Measurements from ENCODE around the gene CCND2.

Gene CCND2

GRCh38 chr12:4287325-4288211 is 14.0 kb downstream of the CCND2 start:
- Histone ChIP-seq H3K27me3 (ENCODE audit: insufficient read depth, low read length, poor library complexity, severe bottlenecking) (no peaks in the 10 kb centered on the region), H3K9ac (ENCODE audit: low read depth, low read length, poor library complexity, severe bottlenecking) (no peak overlapping the region), H3K4me3 (ENCODE audit: low read length, poor library complexity, severe bottlenecking) (no peak overlapping the region), H3K36me3 (ENCODE audit: insufficient read depth, low read length) (no peaks in the 10 kb centered on the region; the same call in 1 of the 2 replicates), H3K9me2 (replicated peaks; ENCODE audit: low read depth, low read length) (no peaks in the 10 kb centered on the region), H3K4me1 (ENCODE audit: insufficient read depth, low read length, poor library complexity, severe bottlenecking) (no peaks in the 10 kb centered on the region), H3K9me3 (ENCODE audit: insufficient read depth, low read depth, low read length) (no peaks in the 10 kb centered on the region), H4K20me1 (ENCODE audit: insufficient read depth, low read length, poor library complexity, severe bottlenecking) (no peaks in the 10 kb centered on the region), H2AFZ (ENCODE audit: low read length) (no peak overlapping the region), H3K4me2 (ENCODE audit: low read depth, low read length, poor library complexity, severe bottlenecking) (no peak overlapping the region), H3K79me2 (ENCODE audit: insufficient read depth, low read length) (no peaks in the 10 kb centered on the region), H3F3A (ENCODE audit: low read depth) (no peaks in the 10 kb centered on the region)
- TF ChIP-seq EZH2phosphoT487 (IDR thresholded peaks at IDR 0.05; ENCODE audit: borderline replicate concordance) (no peak), CTCF (conservative IDR thresholded peaks at IDR 0.05; ENCODE audit: low read length) (no peak)

DNA sequence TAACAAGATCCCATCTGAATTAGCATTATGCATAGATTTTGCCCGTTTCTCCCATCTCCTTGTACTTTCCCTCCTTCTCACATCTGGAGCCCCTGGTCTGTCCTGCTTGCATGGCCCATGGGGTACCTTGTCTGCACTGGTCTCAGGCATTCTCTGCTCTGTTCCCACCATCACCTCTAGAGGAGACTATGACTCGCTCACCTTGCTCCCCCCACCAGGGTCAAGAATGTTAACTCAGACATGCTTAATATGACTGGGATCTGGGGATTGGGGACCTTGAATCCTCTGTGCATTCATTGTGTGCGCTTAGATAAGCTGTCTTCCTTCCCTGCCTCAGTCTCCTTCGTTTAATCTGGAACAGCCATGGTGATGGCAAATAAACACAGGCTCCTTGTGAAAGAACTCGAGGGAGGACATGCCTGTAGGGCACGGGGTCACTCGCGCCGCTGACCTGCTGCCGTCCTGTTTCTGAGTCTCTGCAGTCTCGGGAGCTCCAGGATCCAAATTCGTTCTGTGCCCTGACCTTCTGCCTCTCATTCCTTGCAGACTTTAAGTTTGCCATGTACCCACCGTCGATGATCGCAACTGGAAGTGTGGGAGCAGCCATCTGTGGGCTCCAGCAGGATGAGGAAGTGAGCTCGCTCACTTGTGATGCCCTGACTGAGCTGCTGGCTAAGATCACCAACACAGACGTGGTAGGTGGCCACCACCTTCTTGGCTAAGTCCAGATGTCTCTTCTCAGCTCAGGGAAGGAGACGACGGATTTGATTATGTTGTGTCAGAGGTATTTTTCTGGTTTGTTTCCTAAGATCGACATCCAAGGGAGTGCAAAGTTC is 15.0 kb downstream of the CCND2 start:
- no peaks in the 10 kb centered on the region for H3F3A ChIP-seq (ENCODE audit: low read depth)

More for the DNA sequence above, 15.0 kb downstream of the CCND2 start:
- no peak overlapping the region for H2AFZ ChIP-seq (ENCODE audit: low read length)
- H3K4me1 ChIP-seq (ENCODE audit: insufficient read depth, low read length, poor library complexity, severe bottlenecking), result no peaks in the 10 kb centered on the region
- no peaks in the 10 kb centered on the region for H3K9me3 ChIP-seq (ENCODE audit: insufficient read depth, low read depth, low read length)
- no peak overlapping the region for H3K4me3 ChIP-seq (ENCODE audit: low read length, poor library complexity, severe bottlenecking)
- TF ChIP-seq CTCF (conservative IDR thresholded peaks at IDR 0.05; ENCODE audit: low read length) (no peak), EZH2phosphoT487 (IDR thresholded peaks at IDR 0.05; ENCODE audit: borderline replicate concordance) (no peak)
- no peaks in the 10 kb centered on the region; the same call in 1 of the 2 replicates for H3K36me3 ChIP-seq (ENCODE audit: insufficient read depth, low read length)
- no peak overlapping the region for H3K4me2 ChIP-seq (ENCODE audit: low read depth, low read length, poor library complexity, severe bottlenecking)
- H3K9me2 ChIP-seq (replicated peaks; ENCODE audit: low read depth, low read length), result no peaks in the 10 kb centered on the region
- no peaks in the 10 kb centered on the region for H3K79me2 ChIP-seq (ENCODE audit: insufficient read depth, low read length)
- H3K9ac ChIP-seq (ENCODE audit: low read depth, low read length, poor library complexity, severe bottlenecking), result no peak overlapping the region
- H4K20me1 ChIP-seq (ENCODE audit: insufficient read depth, low read length, poor library complexity, severe bottlenecking), result no peaks in the 10 kb centered on the region
- no peaks in the 10 kb centered on the region for H3K27me3 ChIP-seq (ENCODE audit: insufficient read depth, low read length, poor library complexity, severe bottlenecking)

Data from Loucy (cell line).